Measurements from ENCODE around the gene KRTAP1-1.

- TF ChIP-seq, protein P1, sequence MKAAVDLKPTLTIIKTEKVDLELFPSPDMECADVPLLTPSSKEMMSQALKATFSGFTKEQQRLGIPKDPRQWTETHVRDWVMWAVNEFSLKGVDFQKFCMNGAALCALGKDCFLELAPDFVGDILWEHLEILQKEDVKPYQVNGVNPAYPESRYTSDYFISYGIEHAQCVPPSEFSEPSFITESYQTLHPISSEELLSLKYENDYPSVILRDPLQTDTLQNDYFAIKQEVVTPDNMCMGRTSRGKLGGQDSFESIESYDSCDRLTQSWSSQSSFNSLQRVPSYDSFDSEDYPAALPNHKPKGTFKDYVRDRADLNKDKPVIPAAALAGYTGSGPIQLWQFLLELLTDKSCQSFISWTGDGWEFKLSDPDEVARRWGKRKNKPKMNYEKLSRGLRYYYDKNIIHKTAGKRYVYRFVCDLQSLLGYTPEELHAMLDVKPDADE (IDR thresholded peaks at IDR 0.05) = no peak
- TF ChIP-seq, protein P2, sequence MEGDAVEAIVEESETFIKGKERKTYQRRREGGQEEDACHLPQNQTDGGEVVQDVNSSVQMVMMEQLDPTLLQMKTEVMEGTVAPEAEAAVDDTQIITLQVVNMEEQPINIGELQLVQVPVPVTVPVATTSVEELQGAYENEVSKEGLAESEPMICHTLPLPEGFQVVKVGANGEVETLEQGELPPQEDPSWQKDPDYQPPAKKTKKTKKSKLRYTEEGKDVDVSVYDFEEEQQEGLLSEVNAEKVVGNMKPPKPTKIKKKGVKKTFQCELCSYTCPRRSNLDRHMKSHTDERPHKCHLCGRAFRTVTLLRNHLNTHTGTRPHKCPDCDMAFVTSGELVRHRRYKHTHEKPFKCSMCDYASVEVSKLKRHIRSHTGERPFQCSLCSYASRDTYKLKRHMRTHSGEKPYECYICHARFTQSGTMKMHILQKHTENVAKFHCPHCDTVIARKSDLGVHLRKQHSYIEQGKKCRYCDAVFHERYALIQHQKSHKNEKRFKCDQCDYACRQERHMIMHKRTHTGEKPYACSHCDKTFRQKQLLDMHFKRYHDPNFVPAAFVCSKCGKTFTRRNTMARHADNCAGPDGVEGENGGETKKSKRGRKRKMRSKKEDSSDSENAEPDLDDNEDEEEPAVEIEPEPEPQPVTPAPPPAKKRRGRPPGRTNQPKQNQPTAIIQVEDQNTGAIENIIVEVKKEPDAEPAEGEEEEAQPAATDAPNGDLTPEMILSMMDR (conservative IDR thresholded peaks at IDR 0.05; ENCODE audit: low read depth in 2 of 2) = no peak
- TF ChIP-seq JUNB (IDR thresholded peaks at IDR 0.05; ENCODE audit: unreplicated experiment) (no peak), CREB1 (CRISPR knock-in tag; IDR thresholded peaks at IDR 0.05; ENCODE audit: low read depth) (no peak), EZH2 (IDR thresholded peaks at IDR 0.05; ENCODE audit: low read depth, unreplicated experiment) (no peak)
- TF ChIP-seq, protein P3, sequence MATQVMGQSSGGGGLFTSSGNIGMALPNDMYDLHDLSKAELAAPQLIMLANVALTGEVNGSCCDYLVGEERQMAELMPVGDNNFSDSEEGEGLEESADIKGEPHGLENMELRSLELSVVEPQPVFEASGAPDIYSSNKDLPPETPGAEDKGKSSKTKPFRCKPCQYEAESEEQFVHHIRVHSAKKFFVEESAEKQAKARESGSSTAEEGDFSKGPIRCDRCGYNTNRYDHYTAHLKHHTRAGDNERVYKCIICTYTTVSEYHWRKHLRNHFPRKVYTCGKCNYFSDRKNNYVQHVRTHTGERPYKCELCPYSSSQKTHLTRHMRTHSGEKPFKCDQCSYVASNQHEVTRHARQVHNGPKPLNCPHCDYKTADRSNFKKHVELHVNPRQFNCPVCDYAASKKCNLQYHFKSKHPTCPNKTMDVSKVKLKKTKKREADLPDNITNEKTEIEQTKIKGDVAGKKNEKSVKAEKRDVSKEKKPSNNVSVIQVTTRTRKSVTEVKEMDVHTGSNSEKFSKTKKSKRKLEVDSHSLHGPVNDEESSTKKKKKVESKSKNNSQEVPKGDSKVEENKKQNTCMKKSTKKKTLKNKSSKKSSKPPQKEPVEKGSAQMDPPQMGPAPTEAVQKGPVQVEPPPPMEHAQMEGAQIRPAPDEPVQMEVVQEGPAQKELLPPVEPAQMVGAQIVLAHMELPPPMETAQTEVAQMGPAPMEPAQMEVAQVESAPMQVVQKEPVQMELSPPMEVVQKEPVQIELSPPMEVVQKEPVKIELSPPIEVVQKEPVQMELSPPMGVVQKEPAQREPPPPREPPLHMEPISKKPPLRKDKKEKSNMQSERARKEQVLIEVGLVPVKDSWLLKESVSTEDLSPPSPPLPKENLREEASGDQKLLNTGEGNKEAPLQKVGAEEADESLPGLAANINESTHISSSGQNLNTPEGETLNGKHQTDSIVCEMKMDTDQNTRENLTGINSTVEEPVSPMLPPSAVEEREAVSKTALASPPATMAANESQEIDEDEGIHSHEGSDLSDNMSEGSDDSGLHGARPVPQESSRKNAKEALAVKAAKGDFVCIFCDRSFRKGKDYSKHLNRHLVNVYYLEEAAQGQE (IDR thresholded peaks at IDR 0.05; ENCODE audit: unreplicated experiment) = no peak
Observed at GRCh38 chr17:41063449-41063848, 22.2 kb upstream of the KRTAP1-1 start.

Data from GM23338 (cell line).